ENCODE data around the gene MC5R. TPM values are rescaled to one million over a fixed set of nuclear protein-coding genes. Genes with fewer than 3 reads are reported as not detected.
A peak's percentile ranks its signal among the peaks of the same experiment; 100 is the strongest.

The MC5R gene
- total RNA-seq, 1 donor from 2014 or later: not detected

- DNase-seq (ENCODE audit: low read depth): no peak
- Histone ChIP-seq H3K27me3 (ENCODE audit: control insufficient read depth, insufficient read depth, low read length) (no peaks in the 10 kb centered on the region), H3K36me3 (ENCODE audit: control insufficient read depth, insufficient read depth, low read length) (no peaks in the 10 kb centered on the region), H3K4me3 (ENCODE audit: low read depth, low read length) (no peak overlapping the region)
- TF ChIP-seq CTCF (IDR thresholded peaks at IDR 0.05; ENCODE audit: insufficient read depth, low read length, poor library complexity, severe bottlenecking): no peak
These were observed 14.9 kb upstream of the MC5R start for GRCh38 chr18:13809043-13809430.

GRCh38 chr18:13809531-13810255 lies 14.3 kb upstream of the MC5R start:
- H3K27me3 ChIP-seq (ENCODE audit: control insufficient read depth, insufficient read depth, low read length): no peaks in the 10 kb centered on the region

GRCh38 chr18:13810950-13811485 lies 12.9 kb upstream of the MC5R start:
- DNase-seq (ENCODE audit: low read depth): no peak
- Histone ChIP-seq H3K4me3 (ENCODE audit: low read depth, low read length) (no peak overlapping the region), H3K27me3 (ENCODE audit: control insufficient read depth, insufficient read depth, low read length) (no peaks in the 10 kb centered on the region), H3K36me3 (ENCODE audit: control insufficient read depth, insufficient read depth, low read length) (no peaks in the 10 kb centered on the region)
- no peak for TF ChIP-seq CTCF (IDR thresholded peaks at IDR 0.05; ENCODE audit: insufficient read depth, low read length, poor library complexity, severe bottlenecking)

More at GRCh38 chr18:13809531-13810255, 14.3 kb upstream of the MC5R start:
- DNase-seq (ENCODE audit: low read depth): no peak
- TF ChIP-seq CTCF (IDR thresholded peaks at IDR 0.05; ENCODE audit: insufficient read depth, low read length, poor library complexity, severe bottlenecking): no peak
- Histone ChIP-seq H3K36me3 (ENCODE audit: control insufficient read depth, insufficient read depth, low read length) (no peaks in the 10 kb centered on the region), H3K4me3 (ENCODE audit: low read depth, low read length) (no peak overlapping the region)

GRCh38 chr18:13811993-13812392 lies 12.0 kb upstream of the MC5R start:
- H3K36me3 ChIP-seq (ENCODE audit: control insufficient read depth, insufficient read depth, low read length): no peaks in the 10 kb centered on the region
- no peak for DNase-seq (ENCODE audit: low read depth)
- no peak overlapping the region for H3K4me3 ChIP-seq (ENCODE audit: low read depth, low read length)
- TF ChIP-seq CTCF (IDR thresholded peaks at IDR 0.05; ENCODE audit: insufficient read depth, low read length, poor library complexity, severe bottlenecking): peak; percentile 7
- no peaks in the 10 kb centered on the region for H3K27me3 ChIP-seq (ENCODE audit: control insufficient read depth, insufficient read depth, low read length)

- H3K4me3 ChIP-seq (ENCODE audit: low read depth, low read length): no peak overlapping the region
- no peaks in the 10 kb centered on the region for H3K36me3 ChIP-seq (ENCODE audit: control insufficient read depth, insufficient read depth, low read length)
- TF ChIP-seq CTCF (IDR thresholded peaks at IDR 0.05; ENCODE audit: insufficient read depth, low read length, poor library complexity, severe bottlenecking): peak; percentile 84
- no peaks in the 10 kb centered on the region for H3K27me3 ChIP-seq (ENCODE audit: control insufficient read depth, insufficient read depth, low read length)
- no peak for DNase-seq (ENCODE audit: low read depth)
These were observed 10.6 kb upstream of the MC5R start for GRCh38 chr18:13813271-13813849.
